ENCODE data around the gene CCNYL1.

The CCNYL1 gene

DNA sequence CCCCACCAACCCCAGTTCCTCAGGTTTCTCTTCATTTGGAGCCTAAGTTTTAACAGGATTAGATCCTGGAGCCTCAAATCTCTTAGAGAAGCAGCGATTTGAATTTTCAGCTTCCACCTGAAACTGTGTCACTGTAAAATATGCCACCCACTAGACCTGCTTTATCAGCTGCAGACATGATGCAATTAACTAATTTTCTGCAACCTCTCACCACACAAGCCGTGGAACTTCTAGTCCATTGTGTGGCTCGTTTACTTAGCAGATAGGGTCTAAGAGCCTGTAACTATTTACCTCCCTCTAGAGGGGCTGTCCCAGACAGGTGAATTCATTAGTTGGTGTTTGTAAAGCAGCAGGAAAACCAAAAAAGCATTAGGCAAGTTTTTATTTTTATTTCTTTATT, 89.8 kb downstream of the CCNYL1 start:
- Histone ChIP-seq H3K27ac (no peak overlapping the region), H3K9ac (ENCODE audit: insufficient read length) (no peak overlapping the region), H3K36me3 (ENCODE audit: insufficient read depth, low read length) (no peaks in the 10 kb centered on the region), H3K9me3 (ENCODE audit: low read depth, low read length) (no peaks in the 10 kb centered on the region), H3K4me3 (no peak overlapping the region)
- no peak for TF ChIP-seq EZH2 (IDR thresholded peaks at IDR 0.05)
- TF ChIP-seq FOXP2 (optimal IDR thresholded peaks at IDR 0.05; ENCODE audit: control extremely low read depth, extremely low read length, insufficient read depth), result no peak
- TF ChIP-seq POLR2AphosphoS5 (IDR thresholded peaks at IDR 0.05; ENCODE audit: borderline replicate concordance, low read depth, low read length), result no peak
- no peak for DNase-seq (ENCODE audit: low read depth, low spot score)

DNA sequence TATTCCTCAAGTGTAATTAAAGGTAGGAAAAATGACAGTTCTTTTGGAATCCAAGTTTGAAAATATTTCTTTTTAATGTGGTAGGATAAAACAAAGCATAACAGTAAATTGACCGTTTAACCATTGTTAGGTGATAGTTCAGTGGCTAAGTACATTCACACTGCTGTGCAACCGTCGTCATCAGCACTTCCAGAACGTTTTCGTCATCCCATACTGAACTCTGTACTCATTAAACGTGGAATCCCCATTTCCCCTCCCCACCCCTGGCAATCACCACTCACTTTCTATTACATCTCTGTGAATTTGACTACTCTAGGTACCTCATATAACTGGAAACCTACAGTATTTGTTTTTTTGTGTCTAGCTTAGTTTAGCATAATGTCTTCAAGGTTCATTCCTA, 91.2 kb downstream of the CCNYL1 start:
- Histone ChIP-seq H3K27ac (no peak overlapping the region), H3K4me3 (no peak overlapping the region), H3K9ac (ENCODE audit: insufficient read length) (no peak overlapping the region), H3K9me3 (ENCODE audit: low read depth, low read length) (no peaks in the 10 kb centered on the region), H3K36me3 (ENCODE audit: insufficient read depth, low read length) (no peaks in the 10 kb centered on the region)
- DNase-seq (ENCODE audit: low read depth, low spot score), result no peak
- TF ChIP-seq FOXP2 (optimal IDR thresholded peaks at IDR 0.05; ENCODE audit: control extremely low read depth, extremely low read length, insufficient read depth), result no peak
